C4-2B (cell line): ENCODE measurements around the gene SLC10A2.

Experiments
- H3K27ac ChIP-seq: fragments of 450-650 bp; 2 replicates; pipeline ENCODE4 v1.5.1; 2017
- CTCF ChIP-seq: fragments of 450-650 bp; conservative IDR thresholded peaks from 2 replicates; pipeline ENCODE4 v1.5.1; 2017; ENCODE audit warnings: mild to moderate bottlenecking
- ZFX ChIP-seq: fragments of 450-650 bp; IDR thresholded peaks from 2 replicates; pipeline ENCODE4 v1.6.1; 2017

SLC10A2 gene

DNA sequence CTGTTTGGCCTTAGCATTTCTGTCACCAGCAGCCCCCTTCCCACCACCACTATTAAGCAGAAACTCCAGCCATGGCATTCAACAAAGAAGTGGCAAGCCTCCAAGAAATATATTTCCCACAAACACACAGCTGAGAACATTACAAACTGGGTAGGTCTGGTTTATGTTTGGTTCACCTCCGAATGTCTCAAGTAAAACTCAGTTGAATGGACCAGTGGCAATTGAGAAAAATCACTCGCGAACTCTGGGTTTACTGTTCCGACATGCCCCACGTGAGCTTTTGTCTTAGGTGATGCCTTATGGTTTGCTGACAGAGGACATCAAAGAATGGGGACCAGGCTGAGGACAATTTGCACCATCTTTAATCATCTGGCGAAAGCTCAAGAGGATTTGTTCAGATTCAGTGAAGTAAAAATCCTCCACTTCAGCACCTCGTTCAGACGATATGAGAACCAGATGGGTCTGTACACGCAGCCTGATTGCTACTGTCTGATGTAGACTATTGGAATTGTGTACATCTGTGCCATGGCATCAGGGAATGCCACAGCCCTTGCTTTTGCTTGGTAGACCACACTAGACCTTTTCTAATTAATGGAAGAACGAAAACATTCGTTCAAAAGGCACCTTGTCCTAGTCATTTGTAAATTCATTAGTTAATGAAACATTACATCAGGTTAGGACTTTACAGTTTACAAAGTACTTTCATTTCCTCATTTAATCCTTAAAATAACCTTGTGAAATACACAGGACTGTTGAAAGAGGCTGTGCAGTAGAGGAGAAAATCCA is 59.4 kb downstream of the SLC10A2 start:
- no peak overlapping the region for H3K27ac ChIP-seq
- TF ChIP-seq CTCF: no peak
- no peak for TF ChIP-seq ZFX

DNA sequence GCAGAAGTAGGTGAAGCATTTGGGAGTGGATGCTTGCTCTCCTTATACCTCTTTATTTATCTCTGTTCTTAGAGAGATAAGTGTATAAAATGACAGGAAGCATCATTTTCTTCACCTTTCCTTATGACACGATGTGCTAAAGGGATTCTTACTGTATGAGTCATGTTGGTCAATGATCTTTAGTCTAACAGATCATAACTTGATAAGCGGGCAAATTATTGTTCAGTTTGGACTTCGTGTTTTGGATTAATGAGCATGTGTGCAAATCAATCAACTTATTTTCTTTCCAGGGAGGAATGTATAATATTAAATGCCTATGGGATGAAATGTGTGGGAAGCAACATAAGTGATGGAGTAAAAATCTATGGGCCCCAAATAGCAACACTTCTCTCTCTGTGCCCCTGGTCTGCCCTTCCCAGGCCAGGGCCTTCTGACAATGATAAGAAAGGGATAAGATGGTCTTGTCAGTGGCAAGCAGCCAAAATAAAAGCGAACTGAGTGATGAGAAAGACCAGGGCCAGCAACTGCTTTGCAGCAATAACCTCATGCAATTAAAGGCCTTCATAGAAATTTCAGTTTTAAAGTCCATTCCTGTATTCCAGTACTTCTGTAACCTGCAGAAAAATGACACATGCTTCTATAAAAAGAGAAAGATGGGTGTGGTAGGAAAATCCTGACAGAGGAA is 61.4 kb downstream of the SLC10A2 start:
- H3K27ac ChIP-seq: no peak overlapping the region
- TF ChIP-seq ZFX: no peak
- TF ChIP-seq CTCF: no peak

- no peak for TF ChIP-seq ZFX
- TF ChIP-seq CTCF: no peak
Observed at GRCh38 chr13:103003631-103004030, 62.6 kb downstream of the SLC10A2 start.

DNA sequence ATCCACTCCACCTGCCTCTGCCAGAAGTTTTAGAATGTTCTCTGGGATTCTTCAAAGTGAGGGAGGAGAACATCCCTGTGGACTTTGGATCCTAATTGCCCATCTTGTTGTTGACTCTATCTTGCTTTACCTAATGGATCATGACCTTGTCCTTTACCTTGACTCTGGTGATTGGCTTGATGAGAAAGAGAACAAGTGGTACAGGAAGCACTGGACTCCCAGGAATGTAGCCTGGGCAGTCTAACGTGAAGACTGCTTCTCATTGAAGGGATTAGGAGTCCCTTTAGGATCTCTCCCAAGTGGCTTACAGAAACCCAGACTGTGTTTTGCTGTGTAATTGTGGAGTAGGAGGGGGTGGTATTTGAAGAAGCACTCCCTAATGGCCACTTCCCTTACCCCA is 63.9 kb downstream of the SLC10A2 start:
- TF ChIP-seq CTCF (no peak), ZFX (no peak)
- H3K27ac ChIP-seq: no peak overlapping the region

More at GRCh38 chr13:103003631-103004030, 62.6 kb downstream of the SLC10A2 start:
- no peak overlapping the region for H3K27ac ChIP-seq

DNA sequence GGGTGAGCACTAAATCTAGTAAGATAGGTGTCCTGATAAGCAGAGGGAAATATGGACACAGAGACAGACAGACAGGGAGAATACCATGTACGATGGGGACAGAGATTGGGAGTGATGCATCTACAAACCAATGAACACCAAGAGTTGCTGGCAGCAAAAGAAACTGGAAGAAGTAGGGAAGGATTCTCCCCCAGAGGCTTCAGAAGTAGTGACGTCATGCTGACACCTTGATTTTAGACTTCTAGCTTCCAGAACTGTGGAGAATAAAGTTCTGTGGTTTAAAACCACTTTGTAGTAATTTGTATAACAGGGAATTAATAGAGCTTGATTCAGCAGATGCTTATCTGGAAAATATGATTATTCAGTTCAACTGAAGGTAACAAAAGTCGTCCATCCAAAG is 66.1 kb downstream of the SLC10A2 start:
- TF ChIP-seq ZFX: no peak
- TF ChIP-seq CTCF: no peak
- H3K27ac ChIP-seq: no peak overlapping the region

GRCh38 chr13:102999499-102999898 is 66.7 kb downstream of the SLC10A2 start:
- no peak overlapping the region for H3K27ac ChIP-seq
- no peak for TF ChIP-seq ZFX
- no peak for TF ChIP-seq CTCF
